ENCODE data around the gene EHBP1L1.

DNA sequence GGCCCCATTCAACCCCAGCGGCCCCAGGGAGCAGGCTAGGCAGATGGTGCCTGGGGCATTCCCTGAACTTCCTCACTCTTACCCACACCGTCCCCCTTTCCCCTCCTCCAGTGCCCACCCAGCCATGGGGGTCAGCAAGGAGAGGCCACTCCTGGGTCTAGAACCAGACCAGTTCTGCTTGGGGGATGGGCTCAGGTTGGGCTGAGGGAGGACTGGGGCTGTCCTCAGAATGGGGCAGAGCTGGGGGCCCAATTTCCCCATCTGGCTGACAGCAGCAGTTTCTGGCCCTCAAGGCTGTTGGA is 38.6 kb upstream of the EHBP1L1 start:
- TF ChIP-seq, protein P1, sequence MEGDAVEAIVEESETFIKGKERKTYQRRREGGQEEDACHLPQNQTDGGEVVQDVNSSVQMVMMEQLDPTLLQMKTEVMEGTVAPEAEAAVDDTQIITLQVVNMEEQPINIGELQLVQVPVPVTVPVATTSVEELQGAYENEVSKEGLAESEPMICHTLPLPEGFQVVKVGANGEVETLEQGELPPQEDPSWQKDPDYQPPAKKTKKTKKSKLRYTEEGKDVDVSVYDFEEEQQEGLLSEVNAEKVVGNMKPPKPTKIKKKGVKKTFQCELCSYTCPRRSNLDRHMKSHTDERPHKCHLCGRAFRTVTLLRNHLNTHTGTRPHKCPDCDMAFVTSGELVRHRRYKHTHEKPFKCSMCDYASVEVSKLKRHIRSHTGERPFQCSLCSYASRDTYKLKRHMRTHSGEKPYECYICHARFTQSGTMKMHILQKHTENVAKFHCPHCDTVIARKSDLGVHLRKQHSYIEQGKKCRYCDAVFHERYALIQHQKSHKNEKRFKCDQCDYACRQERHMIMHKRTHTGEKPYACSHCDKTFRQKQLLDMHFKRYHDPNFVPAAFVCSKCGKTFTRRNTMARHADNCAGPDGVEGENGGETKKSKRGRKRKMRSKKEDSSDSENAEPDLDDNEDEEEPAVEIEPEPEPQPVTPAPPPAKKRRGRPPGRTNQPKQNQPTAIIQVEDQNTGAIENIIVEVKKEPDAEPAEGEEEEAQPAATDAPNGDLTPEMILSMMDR (conservative IDR thresholded peaks at IDR 0.05; ENCODE audit: low read depth, low read length), result no peak
- no peak for TF ChIP-seq EZH2 (IDR thresholded peaks at IDR 0.05; ENCODE audit: low read length, unreplicated experiment)
